Right lobe of liver (tissue), 6 donors: ENCODE results near the gene COA5. TPM values are rescaled to one million over a fixed set of nuclear protein-coding genes. Genes with fewer than 3 reads are reported as not detected.

ENCODE experiments used
- ATAC-seq, 4 donors: fragments of 200-7000 bp; cut with Tn5 transposase; one replicate each; pipeline ENCODE4 v1.9.1; 2020; ENCODE audit warnings: mild to moderate bottlenecking in 4 of 4, moderate library complexity in 4 of 4
- DNase-seq, 3 donors: peaks; one replicate each; pipeline ENCODE4 v3.0.0-alpha.2; 2020
- H3K27ac ChIP-seq, 3 donors: fragments of 200-600 bp; one replicate each; pipeline ENCODE4 v1.8.0; 2022
- H3K27me3 ChIP-seq, 2 donors: fragments of 200-600 bp; one replicate each; pipeline ENCODE4 v1.8.0; 2022
- H3K36me3 ChIP-seq, 4 donors: fragments of 200-600 bp; sonication (generic) in 1 of 4; one replicate each; pipeline versions ENCODE4 v1.5.1 to v1.8.0; 2017 to 2022; ENCODE audit warnings: control low read depth in 1 of 4
- H3K4me1 ChIP-seq, 4 donors: fragments of 200-600 bp; sonication (generic) in 1 of 4; one replicate each; pipeline versions ENCODE4 v1.5.1 to v1.8.0; 2017 to 2022; ENCODE audit warnings: control low read depth in 1 of 4
- H3K4me3 ChIP-seq, 3 donors: fragments of 200-600 bp; one replicate each; pipeline ENCODE4 v1.8.0; 2022
- H3K9me3 ChIP-seq, 4 donors: fragments of 200-600 bp; sonication (generic) in 1 of 4; one replicate each; pipeline versions ENCODE4 v1.5.1 to v1.8.0; 2017 to 2022; ENCODE audit warnings: control low read depth in 1 of 4
- POLR2A ChIP-seq: fragments of 450-650 bp; IDR thresholded peaks from one replicate; pipeline ENCODE4 v1.6.1; 2017; ENCODE audit warnings: antibody characterized with exemption, mild to moderate bottlenecking
- WGBS: methylation state at CpG from one replicate; pipeline ENCODE4 v1.1.6; 2018; ENCODE audit warnings: low coverage, low lambda C conversion rate; ENCODE audit not compliant: insufficient coverage; ENCODE audit errors: missing lambda C conversion rate; 5-methylcytosine and 5-hydroxymethylcytosine counted together
- intact Hi-C, 2 donors: fragments of 100-400 bp; cut with DNase I; formaldehyde crosslinking; loops; one replicate each; pipeline versions ENCODE4 v1.11.2 to v1.14.1; 2022
- total RNA-seq, 6 experiments: library from RNA; depleted of rRNA in 2 of 6; stranded (reverse); fragments of >200 nt in 2 of 6; fragmentation: NEBNext Ultra II Directional in 3 of 6; extraction: Animal tissue kit (Norgen Biotek cat#: 25700) in 3 of 6; gene quantifications; one replicate each; pipeline versions ENCODE4 v1.1.0 to v1.2.4, GENCODE V29; 2016 to 2023
- TF ChIP-seq, protein P1 (sequence below), 4 donors: fragments of 200-600 bp in 3 of 4; fragments of 450-650 bp in 1 of 4; IDR thresholded peaks; one replicate each; pipeline versions ENCODE4 v1.5.1 to v1.8.0; 2016 to 2022; ENCODE audit warnings: antibody characterized with exemption in 4 of 4, mild to moderate bottlenecking in 2 of 4
- donor health status: DM: no; HTN: yes; CAD: no.
- donor health status: DM: no; HTN: no; CAD: no.
- donor health status: DM: no; HTN: no; CAD: no.
- donor health status: DM: no; HTN: yes; CAD: no.
- donor health status: DM: no; HTN: yes; CAD: no.

Gene COA5
- total RNA-seq, 6 experiments from 2014 or later: 12.9 to 23.0 (median 16.7) TPM

DNA sequence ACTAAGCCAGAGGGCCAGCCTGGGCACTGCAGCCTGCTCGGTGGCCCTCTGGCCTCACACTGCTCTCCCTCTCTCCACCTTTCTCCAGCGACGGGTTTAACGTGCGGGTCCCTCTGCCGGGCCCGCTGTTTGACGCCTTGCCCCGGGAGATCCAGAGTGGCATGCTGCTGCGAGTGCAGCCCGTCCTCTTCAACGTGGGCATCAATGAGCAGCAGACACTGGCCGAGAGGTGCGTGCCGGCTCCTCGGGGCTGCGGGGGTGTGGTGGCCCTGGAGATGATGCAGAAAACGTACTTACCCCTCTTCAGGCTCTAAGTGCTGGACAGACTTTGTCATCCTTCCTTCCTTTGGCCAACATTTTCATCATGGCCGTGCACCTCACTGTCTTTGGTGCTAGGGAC lies 42.4 kb downstream of the COA5 start:
- intact Hi-C loops: no loop called here
- H3K27ac ChIP-seq: no peak overlapping the region
- 97% methylated on average over 12 of the region's 19 CpGs for WGBS
- no peak for TF ChIP-seq POLR2A
- H3K4me3 ChIP-seq: no peak overlapping the region
- ATAC-seq (no peak), DNase-seq (peak in 1 of 3 donors; percentile 31)
- H3K4me1 ChIP-seq: no peaks in the 10 kb centered on the region
- no peaks in the 10 kb centered on the region for H3K9me3 ChIP-seq
- H3K36me3 ChIP-seq: peaks cover 0 to 20% (median 3%) of the 10 kb centered on the region in 4 donors
- no peaks in the 10 kb centered on the region for H3K27me3 ChIP-seq

DNA sequence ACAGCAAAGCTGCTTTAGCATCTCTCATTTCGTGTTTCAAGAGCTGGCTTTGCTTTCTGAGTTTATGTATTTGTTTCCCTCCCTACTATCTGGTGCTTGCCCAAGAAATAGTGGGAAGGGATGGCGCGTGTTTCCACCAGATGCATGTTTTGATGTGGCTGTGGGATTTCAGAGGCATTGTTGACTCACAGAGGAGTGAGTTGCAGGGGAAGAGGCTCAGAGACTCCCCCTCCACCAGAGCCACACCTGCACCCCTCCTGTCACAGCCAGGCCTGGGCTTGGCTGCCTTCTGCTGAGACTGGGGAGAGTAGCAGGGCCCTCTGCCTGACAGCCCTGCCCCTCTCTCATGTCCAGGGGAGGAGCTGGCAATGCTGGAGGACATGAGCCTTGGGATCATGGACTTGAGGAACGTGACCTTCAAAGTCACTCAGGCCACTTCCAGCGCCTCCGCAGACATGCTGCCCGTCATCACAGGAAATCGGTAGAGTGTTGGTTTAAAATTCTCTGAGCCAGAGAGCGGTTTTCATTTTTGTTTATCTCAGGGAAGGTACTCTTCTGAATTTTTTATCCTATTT lies 42.9 kb downstream of the COA5 start:
- Histone ChIP-seq H3K27ac (no peak overlapping the region), H3K36me3 (peaks cover 0 to 20% (median 3%) of the 10 kb centered on the region in 4 donors), H3K4me1 (no peaks in the 10 kb centered on the region), H3K27me3 (no peaks in the 10 kb centered on the region), H3K4me3 (no peak overlapping the region), H3K9me3 (no peaks in the 10 kb centered on the region)
- ATAC-seq (no peak), DNase-seq (no peak)
- TF ChIP-seq, protein P1, sequence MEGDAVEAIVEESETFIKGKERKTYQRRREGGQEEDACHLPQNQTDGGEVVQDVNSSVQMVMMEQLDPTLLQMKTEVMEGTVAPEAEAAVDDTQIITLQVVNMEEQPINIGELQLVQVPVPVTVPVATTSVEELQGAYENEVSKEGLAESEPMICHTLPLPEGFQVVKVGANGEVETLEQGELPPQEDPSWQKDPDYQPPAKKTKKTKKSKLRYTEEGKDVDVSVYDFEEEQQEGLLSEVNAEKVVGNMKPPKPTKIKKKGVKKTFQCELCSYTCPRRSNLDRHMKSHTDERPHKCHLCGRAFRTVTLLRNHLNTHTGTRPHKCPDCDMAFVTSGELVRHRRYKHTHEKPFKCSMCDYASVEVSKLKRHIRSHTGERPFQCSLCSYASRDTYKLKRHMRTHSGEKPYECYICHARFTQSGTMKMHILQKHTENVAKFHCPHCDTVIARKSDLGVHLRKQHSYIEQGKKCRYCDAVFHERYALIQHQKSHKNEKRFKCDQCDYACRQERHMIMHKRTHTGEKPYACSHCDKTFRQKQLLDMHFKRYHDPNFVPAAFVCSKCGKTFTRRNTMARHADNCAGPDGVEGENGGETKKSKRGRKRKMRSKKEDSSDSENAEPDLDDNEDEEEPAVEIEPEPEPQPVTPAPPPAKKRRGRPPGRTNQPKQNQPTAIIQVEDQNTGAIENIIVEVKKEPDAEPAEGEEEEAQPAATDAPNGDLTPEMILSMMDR (IDR thresholded peaks at IDR 0.05): no peak
- TF ChIP-seq POLR2A: no peak
- 87% methylated on average over 3 of the region's 9 CpGs for WGBS
- intact Hi-C loops: no loop called here

DNA sequence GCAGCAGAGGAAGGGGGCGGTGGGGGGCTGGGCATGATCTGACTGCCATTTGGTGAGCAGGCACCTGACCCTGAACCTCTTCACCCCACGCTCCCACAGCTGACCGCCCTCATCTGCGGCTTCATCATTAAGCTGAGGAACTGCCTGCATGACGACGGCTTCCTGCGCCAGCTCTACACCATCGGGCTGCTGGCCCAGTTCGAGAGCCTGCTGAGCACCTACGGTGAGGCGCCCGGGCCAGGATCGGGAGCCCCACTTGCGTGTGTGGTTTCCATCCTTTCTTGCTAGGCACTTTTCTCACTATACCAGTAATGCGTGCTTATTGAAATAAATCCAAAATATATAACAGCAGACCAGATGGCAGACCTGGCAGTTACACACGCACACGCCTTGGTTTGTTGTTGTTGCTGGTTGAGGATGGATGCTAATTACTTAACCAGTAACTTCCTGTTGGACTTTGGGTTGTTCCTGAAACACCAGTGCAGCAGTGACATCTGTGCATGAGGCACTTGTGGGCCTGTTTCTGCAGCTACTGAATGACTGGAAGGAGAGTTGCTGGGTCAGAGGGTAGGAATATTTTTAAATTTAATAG lies 43.7 kb downstream of the COA5 start:
- DNase-seq: no peak
- intact Hi-C loops: no loop called here
- Histone ChIP-seq H3K27ac (no peak overlapping the region), H3K4me3 (no peak overlapping the region), H3K4me1 (no peaks in the 10 kb centered on the region), H3K27me3 (no peaks in the 10 kb centered on the region), H3K9me3 (no peaks in the 10 kb centered on the region), H3K36me3 (peaks cover 0 to 20% (median 3%) of the 10 kb centered on the region in 4 donors)
- 76% methylated on average over 5 of the region's 17 CpGs for WGBS
- ATAC-seq: no peak
- no peak for TF ChIP-seq POLR2A
- TF ChIP-seq, protein P1 (IDR thresholded peaks at IDR 0.05): no peak

DNA sequence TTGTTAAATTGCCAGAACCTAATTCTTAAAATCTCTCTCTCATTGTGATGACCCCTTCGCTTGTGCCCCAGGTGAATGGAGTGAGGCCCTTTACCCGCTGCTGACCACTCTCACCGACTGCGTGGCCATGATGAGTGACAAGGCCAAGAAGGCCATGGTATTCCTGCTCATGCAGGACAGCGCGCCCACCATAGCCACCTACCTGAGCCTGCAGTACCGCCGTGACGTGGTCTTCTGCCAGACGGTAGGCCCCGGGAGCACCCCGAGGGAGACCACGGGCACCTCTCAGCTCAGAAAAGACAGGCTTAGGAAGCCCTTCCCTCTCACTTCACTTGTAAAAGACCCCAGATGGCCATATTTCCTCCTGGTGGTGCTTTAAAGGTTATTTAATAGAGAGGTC lies 44.9 kb downstream of the COA5 start:
- TF ChIP-seq POLR2A: no peak
- TF ChIP-seq, protein P1 (IDR thresholded peaks at IDR 0.05): no peak
- no peaks in the 10 kb centered on the region for H3K4me1 ChIP-seq
- no peak overlapping the region for H3K27ac ChIP-seq
- no peaks in the 10 kb centered on the region for H3K9me3 ChIP-seq
- intact Hi-C loops: no loop called here
- H3K36me3 ChIP-seq: peaks cover 0 to 19% (median 3%) of the 10 kb centered on the region in 4 donors
- no peak for DNase-seq
- no peak for ATAC-seq
- H3K4me3 ChIP-seq: no peak overlapping the region
- no peaks in the 10 kb centered on the region for H3K27me3 ChIP-seq
- 91% methylated on average over 7 of the region's 13 CpGs for whole genome bisulfite sequencing

DNA sequence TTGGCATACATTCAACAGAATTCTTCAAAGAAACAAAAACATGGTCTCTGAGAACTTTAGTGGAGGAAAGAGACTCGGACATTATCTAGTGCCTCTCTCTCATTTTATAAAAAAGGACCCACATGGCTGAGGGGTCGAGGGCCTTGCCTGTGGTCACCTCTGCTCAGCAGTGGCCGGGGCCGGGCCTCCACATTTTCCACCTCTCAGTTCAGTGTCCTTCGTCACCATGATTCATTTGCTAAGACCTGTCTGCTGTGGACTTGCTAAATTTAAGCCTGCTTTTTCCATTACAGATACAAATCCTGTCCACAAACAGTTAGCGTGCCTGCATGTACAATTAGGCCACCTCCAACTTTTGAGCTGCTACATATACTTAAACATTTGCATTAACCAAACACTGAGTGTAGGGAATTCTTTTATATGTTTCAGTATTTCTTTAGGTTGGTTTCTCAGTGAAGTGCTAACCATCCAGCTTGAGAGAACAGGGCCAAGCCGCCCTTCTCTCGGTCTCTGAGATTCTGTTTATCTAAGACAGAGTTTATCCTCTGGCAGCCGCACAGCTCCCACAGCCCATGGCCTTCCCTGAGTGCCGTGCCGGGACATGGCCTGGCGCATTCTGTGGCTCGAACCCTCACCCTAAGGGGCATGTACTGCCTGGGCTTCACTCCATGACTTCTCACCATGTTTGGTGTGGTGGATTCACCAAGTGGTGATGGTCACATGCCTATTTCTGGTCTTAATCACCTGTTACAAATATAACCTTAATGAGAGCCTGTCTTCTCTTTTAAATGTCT lies 46.2 kb downstream of the COA5 start:
- intact Hi-C loops: no loop called here
- H3K4me1 ChIP-seq: no peaks in the 10 kb centered on the region
- H3K36me3 ChIP-seq: peaks cover 0 to 17% (median 3%) of the 10 kb centered on the region in 4 donors
- DNase-seq (no peak), ATAC-seq (no peak)
- 88% methylated on average over 6 of the region's 13 CpGs for WGBS
- TF ChIP-seq, protein P1 (IDR thresholded peaks at IDR 0.05): no peak
- no peak for TF ChIP-seq POLR2A
- no peak overlapping the region for H3K27ac ChIP-seq
- H3K4me3 ChIP-seq: no peak overlapping the region
- no peaks in the 10 kb centered on the region for H3K9me3 ChIP-seq
- no peaks in the 10 kb centered on the region for H3K27me3 ChIP-seq
